Astrocyte (in vitro differentiated cells and primary cell): ENCODE results near the gene SCN10A. TPM values are rescaled to one million over a fixed set of nuclear protein-coding genes. Genes with fewer than 3 reads are reported as not detected.

Source experiments
- DNase-seq: peaks from one replicate; pipeline ENCODE4 v3.0.0-alpha.2; 2010; ENCODE audit warnings: low read depth
- FAIRE-seq: peaks from 2 replicates; lab custom pipeline; 2011; peaks lifted over from hg19 to GRCh38; lab: Jason Lieb, UNC
- H2AFZ ChIP-seq: 2 replicates; pipeline ENCODE4 v1.6.0; 2012; ENCODE audit warnings: low read depth, low read length, inconsistent platforms
- H3K27ac ChIP-seq: 2 replicates; pipeline ENCODE4 v1.5.1; 2011; ENCODE audit warnings: low read depth, low read length, inconsistent platforms
- H3K27me3 ChIP-seq: 2 replicates; pipeline ENCODE4 v1.6.0; 2011; ENCODE audit warnings: low read length, inconsistent platforms; ENCODE audit not compliant: insufficient read depth
- H3K36me3 ChIP-seq: 2 replicates; pipeline ENCODE4 v1.5.1; 2011; ENCODE audit warnings: low read length, inconsistent platforms; ENCODE audit not compliant: insufficient read depth
- H3K4me1 ChIP-seq: 2 replicates; pipeline ENCODE4 v1.5.1; 2011; ENCODE audit warnings: low read length, inconsistent platforms; ENCODE audit not compliant: insufficient read depth
- H3K4me2 ChIP-seq: 2 replicates; pipeline ENCODE4 v1.6.0; 2012; ENCODE audit warnings: low read length, inconsistent platforms
- H3K4me3 ChIP-seq: 2 replicates; pipeline ENCODE4 v1.5.1; 2011; ENCODE audit warnings: low read depth, mild to moderate bottlenecking, low read length, inconsistent platforms; ENCODE audit not compliant: insufficient read depth
- H3K79me2 ChIP-seq: 2 replicates; pipeline ENCODE4 v1.6.0; 2012; ENCODE audit warnings: mild to moderate bottlenecking, low read length, inconsistent platforms; ENCODE audit not compliant: insufficient read depth
- H3K9ac ChIP-seq: 2 replicates; pipeline ENCODE4 v1.6.0; 2012; ENCODE audit warnings: mild to moderate bottlenecking, low read length, inconsistent platforms
- H3K9me3 ChIP-seq: 2 replicates; pipeline ENCODE4 v1.5.1; 2012; ENCODE audit warnings: low read depth, mild to moderate bottlenecking, low read length, inconsistent platforms; ENCODE audit not compliant: insufficient read depth
- H4K20me1 ChIP-seq: 2 replicates; pipeline ENCODE4 v1.6.0; 2012; ENCODE audit warnings: low read length, inconsistent platforms; ENCODE audit not compliant: insufficient read depth
- H3K27ac Mint-ChIP-seq: one replicate; pipeline ENCODE4 v1.8.0; 2021; ENCODE audit warnings: mild to moderate bottlenecking, mixed read lengths; ENCODE audit not compliant: unreplicated experiment
- H3K27me3 Mint-ChIP-seq: one replicate; pipeline ENCODE4 v1.8.0; 2021; ENCODE audit warnings: low read depth, mixed read lengths; ENCODE audit not compliant: unreplicated experiment
- H3K36me3 Mint-ChIP-seq: one replicate; pipeline ENCODE4 v1.8.0; 2021; ENCODE audit warnings: low read depth, mixed read lengths; ENCODE audit not compliant: unreplicated experiment
- H3K4me1 Mint-ChIP-seq: one replicate; pipeline ENCODE4 v1.8.0; 2021; ENCODE audit warnings: low read depth, mixed read lengths; ENCODE audit not compliant: unreplicated experiment
- H3K4me3 Mint-ChIP-seq: one replicate; pipeline ENCODE4 v1.8.0; 2021; ENCODE audit warnings: mild to moderate bottlenecking, moderate library complexity, mixed read lengths; ENCODE audit not compliant: unreplicated experiment
- H3K9me3 Mint-ChIP-seq: one replicate; pipeline ENCODE4 v1.8.0; 2021; ENCODE audit warnings: mild to moderate bottlenecking, mixed read lengths; ENCODE audit not compliant: unreplicated experiment
- CTCF ChIP-seq: IDR thresholded peaks from 2 replicates; pipeline ENCODE4 v1.5.1; 2011; ENCODE audit warnings: low read depth, mild to moderate bottlenecking, inconsistent platforms, low read length, moderate library complexity; ENCODE audit not compliant: insufficient read depth
- EZH2 ChIP-seq: IDR thresholded peaks from 2 replicates; pipeline ENCODE4 v1.6.1; 2012; ENCODE audit warnings: mild to moderate bottlenecking, low read length, inconsistent platforms; ENCODE audit not compliant: insufficient read depth
- total RNA-seq: library from RNA; stranded (reverse); gene quantifications from 2 replicates; pipeline ENCODE4 v1.2.1, GENCODE V29; 2021

SCN10A gene
- total RNA-seq, 1 donor from 2014 or later: not detected

GRCh38 chr3:38740537-38740936, 75.5 kb downstream of the SCN10A start:
- Histone ChIP-seq H4K20me1 (no peaks in the 10 kb centered on the region), H3K27ac (no peak overlapping the region), H3K4me3 (no peak overlapping the region), H3K9me3 (no peaks in the 10 kb centered on the region), H3K4me1 (no peaks in the 10 kb centered on the region), H3K4me2 (no peak overlapping the region), H2AFZ (no peak overlapping the region), H3K9ac (no peak overlapping the region), H3K27me3 (no peaks in the 10 kb centered on the region), H3K79me2 (no peaks in the 10 kb centered on the region), H3K36me3 (no peaks in the 10 kb centered on the region)
- no peak overlapping the region for H3K4me3 Mint-ChIP-seq
- DNase-seq (no peak), FAIRE-seq (no peak)
- no peaks in the 10 kb centered on the region for H3K4me1 Mint-ChIP-seq
- H3K9me3 Mint-ChIP-seq: no peaks in the 10 kb centered on the region
- H3K27ac Mint-ChIP-seq: no peak overlapping the region
- no peak for TF ChIP-seq EZH2
- TF ChIP-seq CTCF: no peak
- H3K36me3 Mint-ChIP-seq: no peaks in the 10 kb centered on the region
- peaks cover 23% of the 10 kb centered on the region for H3K27me3 Mint-ChIP-seq

DNA sequence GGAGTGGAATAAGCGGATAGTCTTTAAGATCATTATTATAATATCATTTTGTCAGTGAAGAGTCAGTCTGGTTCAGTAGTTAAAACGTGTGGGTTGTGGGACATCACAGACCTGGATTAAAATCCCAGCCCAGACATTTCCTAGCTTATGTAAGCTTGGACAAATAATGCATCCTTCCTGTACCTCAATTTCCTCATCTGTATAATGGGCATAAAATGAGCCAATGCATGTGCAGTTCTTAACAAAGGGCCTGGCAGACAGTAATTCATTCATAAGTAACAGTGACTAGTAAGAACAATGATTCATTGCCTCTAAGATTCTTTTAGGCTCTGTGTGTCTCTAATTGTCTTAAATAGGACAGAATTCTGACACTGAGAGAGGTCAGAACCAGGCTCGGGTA, 76.1 kb downstream of the SCN10A start:
- no peak overlapping the region for H3K4me2 ChIP-seq
- no peak overlapping the region for H3K27ac ChIP-seq
- TF ChIP-seq CTCF: no peak
- TF ChIP-seq EZH2: no peak
- H3K9ac ChIP-seq: no peak overlapping the region
- H3K4me1 Mint-ChIP-seq: no peaks in the 10 kb centered on the region
- DNase-seq (no peak), FAIRE-seq (no peak)
- H2AFZ ChIP-seq: no peak overlapping the region
- no peak overlapping the region for H3K4me3 ChIP-seq
- peaks cover 23% of the 10 kb centered on the region for H3K27me3 Mint-ChIP-seq
- no peaks in the 10 kb centered on the region for H3K36me3 ChIP-seq
- no peak overlapping the region for H3K27ac Mint-ChIP-seq
- H3K27me3 ChIP-seq: no peaks in the 10 kb centered on the region
- no peaks in the 10 kb centered on the region for H3K79me2 ChIP-seq
- H3K9me3 Mint-ChIP-seq: no peaks in the 10 kb centered on the region
- no peaks in the 10 kb centered on the region for H3K36me3 Mint-ChIP-seq
- no peak overlapping the region for H3K4me3 Mint-ChIP-seq
- H4K20me1 ChIP-seq: no peaks in the 10 kb centered on the region
- H3K9me3 ChIP-seq: no peaks in the 10 kb centered on the region
- no peaks in the 10 kb centered on the region for H3K4me1 ChIP-seq

- Histone ChIP-seq H3K79me2 (no peaks in the 10 kb centered on the region), H4K20me1 (no peaks in the 10 kb centered on the region), H3K9ac (no peak overlapping the region), H3K4me1 (no peaks in the 10 kb centered on the region), H3K4me2 (no peak overlapping the region), H3K36me3 (no peaks in the 10 kb centered on the region), H3K27ac (no peak overlapping the region), H3K4me3 (no peak overlapping the region), H2AFZ (no peak overlapping the region), H3K9me3 (no peaks in the 10 kb centered on the region), H3K27me3 (no peaks in the 10 kb centered on the region)
- no peak for DNase-seq
- Mint-ChIP-seq H3K4me3 (no peak overlapping the region), H3K4me1 (no peaks in the 10 kb centered on the region), H3K36me3 (no peaks in the 10 kb centered on the region), H3K27me3 (peaks cover 23% of the 10 kb centered on the region), H3K9me3 (no peaks in the 10 kb centered on the region), H3K27ac (no peak overlapping the region)
- TF ChIP-seq CTCF: no peak
- TF ChIP-seq EZH2: no peak
- FAIRE-seq: no peak
These were observed 76.7 kb downstream of the SCN10A start for GRCh38 chr3:38739396-38739689.
